IPS-18c (cell line): ENCODE measurements around the gene KRT77.

Experiments
- H3K4me3 ChIP-seq: 2 replicates; pipeline ENCODE4 v1.7.0; 2013; ENCODE audit warnings: low read depth, mild to moderate bottlenecking, low read length, moderate library complexity; ENCODE audit not compliant: insufficient read depth
- H3K9me3 ChIP-seq: one replicate; pipeline ENCODE4 v1.6.1; 2013; ENCODE audit warnings: mild to moderate bottlenecking, low read length, moderate library complexity; ENCODE audit not compliant: control insufficient read depth, insufficient read depth

The KRT77 gene

DNA sequence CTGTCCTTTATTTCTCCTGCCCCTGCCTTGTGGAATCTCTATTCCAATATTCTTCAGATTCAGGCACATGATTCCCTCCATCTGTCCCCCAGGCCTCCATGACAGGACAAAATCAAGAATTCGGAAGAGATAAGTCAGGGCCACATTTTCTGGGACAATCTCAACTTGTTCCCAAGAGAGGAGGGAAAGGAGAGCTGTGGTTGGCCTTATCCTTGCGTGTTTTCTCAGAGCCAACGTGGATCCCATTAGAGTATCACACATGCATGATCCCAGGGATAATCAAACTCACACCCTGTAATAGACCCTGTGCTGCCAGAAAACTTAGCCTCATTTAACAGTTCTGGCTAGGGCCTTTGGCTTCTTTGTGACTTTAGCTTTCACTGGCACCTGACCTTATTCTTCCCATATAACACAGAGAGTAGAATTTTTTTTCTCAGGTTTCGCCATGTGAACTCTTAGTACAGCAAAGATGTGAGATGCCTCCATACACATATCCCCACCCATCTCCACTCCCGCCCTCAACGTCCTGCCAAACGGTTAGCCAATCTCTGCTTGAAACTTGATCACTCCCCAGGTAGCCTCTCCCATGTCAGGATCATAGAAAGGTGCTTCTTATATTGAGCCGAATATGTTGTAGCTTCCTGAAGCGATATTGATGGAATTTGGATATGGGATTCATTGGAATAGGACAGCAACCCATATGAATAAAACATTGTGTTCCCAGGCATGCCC lies 16.4 kb downstream of the KRT77 start:
- peaks cover 2% of the 10 kb centered on the region for H3K9me3 ChIP-seq
- H3K4me3 ChIP-seq, result no peak overlapping the region

DNA sequence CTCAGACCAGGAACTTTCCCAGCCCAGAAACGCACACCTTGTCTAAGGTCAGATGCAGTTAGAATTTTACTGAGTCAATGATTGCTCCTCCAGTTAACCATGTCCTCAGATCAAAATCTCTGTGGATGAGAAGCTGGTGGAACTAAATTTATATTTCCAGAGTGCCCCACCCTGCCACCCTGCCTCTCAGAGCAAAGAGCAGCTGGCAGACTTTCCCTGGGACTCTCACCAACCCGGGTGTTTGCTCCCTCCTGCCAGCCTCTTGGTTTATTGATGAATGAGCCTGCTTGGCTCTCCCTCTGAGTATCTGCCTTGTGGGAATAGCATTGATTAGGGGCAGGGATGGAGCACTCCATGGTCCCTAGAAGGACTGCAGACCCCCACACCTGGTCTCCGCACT lies 17.3 kb downstream of the KRT77 start:
- Histone ChIP-seq H3K4me3 (no peak overlapping the region), H3K9me3 (peaks cover 2% of the 10 kb centered on the region)

DNA sequence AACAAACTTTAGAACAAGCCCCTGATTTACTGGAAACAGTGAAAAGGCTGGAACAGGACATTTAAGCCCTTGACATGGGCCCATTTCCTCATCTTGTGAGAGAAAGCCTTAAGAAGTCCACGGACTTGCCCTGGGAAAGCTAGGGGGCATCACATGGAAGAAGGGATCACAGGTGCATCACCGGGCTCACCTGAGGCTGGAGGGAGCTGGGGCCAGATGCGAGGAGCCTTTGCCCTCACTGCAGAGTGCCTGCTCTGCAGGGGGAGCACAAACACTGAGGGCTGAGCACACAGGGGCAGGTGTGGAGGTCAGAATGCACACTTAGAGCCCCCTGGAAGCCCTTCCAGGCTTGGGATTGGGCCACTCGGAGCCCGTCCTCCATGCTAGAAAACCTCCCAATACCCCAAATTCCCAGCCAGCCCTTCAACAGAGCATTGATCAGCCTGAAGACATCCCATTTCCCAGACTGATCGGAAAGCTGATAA lies 17.9 kb downstream of the KRT77 start:
- H3K4me3 ChIP-seq, result no peak overlapping the region

DNA sequence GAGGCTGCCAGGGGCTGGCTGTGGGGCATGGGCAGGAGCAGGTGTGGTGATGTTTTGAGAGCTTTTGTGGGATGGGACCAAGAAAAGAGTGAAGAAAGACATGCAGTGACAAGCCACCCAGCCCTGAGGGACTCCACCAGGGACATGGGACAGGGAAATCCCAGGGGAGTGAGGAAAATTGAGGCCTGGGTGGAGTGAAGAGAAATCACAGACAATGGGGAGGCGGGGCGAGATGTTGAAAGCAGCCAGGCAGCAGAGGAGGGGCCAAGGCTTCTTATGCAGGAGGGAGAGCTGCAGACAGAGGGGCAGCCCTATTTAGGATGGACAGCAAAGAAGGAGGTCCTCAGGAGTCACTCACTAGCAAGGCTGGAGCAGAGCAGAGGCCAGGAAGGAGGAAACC lies 18.9 kb downstream of the KRT77 start:
- peaks cover 2% of the 10 kb centered on the region for H3K9me3 ChIP-seq
- H3K4me3 ChIP-seq, result no peak overlapping the region

More for the DNA sequence above, 17.9 kb downstream of the KRT77 start:
- H3K9me3 ChIP-seq, result peaks cover 2% of the 10 kb centered on the region

DNA sequence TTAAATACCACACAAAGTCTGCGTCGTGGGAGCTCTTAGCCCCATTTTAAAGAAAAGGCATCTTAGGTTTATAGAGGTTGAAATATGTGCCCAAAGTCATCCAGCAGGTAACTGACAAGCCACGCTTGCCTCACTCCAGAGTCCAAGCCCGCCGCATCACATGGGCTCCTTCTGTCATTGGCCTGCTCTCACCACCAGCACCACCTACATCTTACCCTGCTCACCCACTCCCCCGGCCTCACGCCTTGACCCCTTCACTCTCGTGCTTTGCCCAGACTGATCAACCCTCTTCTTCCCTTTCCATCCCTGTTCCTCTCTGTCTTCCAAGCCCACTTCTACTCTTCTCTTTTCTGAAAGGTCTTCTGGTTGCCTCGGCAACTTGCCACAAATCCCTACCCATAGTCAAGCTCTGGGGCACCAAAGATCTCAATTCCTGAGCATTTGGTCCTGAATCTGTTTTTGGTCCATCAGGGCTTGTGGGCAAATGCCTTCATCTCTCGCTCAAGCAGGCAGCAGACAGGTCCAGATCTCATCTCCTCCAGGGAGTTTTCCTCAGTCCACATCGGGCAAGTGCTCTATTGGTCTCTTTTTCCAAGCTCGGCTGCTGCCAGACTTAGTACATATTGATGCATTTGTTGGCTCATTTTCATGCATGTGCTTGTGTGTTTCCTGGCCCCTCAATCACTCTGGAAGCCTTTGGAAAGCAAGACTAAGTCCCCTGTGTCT lies 19.6 kb downstream of the KRT77 start:
- Histone ChIP-seq H3K4me3 (no peak overlapping the region), H3K9me3 (peaks cover 2% of the 10 kb centered on the region)

DNA sequence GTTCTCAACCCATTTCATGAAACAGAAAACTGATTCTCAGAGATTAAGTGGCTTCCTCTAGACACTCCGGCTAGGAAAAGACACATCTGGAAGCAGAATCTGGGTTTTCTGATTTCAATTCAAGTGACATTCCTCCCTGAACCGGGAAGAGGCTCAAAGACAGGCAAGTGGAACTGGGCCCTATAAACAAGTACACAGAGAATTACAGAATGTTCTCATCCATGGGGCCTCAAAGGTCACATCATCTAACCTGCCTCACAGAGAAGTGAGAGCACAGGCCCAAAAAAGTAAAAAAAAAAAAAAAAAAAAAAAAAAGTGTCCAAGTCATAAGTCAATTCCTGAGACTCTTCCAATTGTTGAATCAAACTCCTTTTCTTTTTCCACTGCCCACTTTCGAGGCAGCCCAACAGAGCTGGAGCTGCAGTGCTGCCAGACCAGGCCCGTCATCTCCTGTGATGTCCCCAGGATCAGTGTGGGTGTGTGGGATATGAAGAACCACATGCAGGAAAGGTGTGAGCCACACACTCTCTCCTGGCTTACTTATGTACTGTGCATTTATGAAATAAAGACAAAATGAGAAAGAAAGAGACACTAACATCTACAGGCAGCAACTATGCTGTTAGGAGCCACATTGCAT lies 20.3 kb downstream of the KRT77 start:
- Histone ChIP-seq H3K4me3 (no peak overlapping the region), H3K9me3 (no peaks in the 10 kb centered on the region)

DNA sequence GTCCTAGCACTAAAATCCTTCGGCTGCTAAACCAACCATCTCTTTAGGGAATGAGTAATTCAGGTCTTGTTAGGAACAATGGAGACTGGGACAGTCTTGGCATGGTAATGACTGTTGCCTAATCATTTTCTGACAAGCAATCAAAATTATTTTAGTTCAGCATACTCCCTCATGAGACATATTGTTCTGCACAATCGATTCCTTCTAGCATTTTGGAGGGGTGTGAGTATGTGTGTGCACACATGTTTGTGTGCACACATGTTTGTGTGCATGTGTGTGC lies 21.0 kb downstream of the KRT77 start:
- Histone ChIP-seq H3K4me3 (no peak overlapping the region), H3K9me3 (no peaks in the 10 kb centered on the region)

DNA sequence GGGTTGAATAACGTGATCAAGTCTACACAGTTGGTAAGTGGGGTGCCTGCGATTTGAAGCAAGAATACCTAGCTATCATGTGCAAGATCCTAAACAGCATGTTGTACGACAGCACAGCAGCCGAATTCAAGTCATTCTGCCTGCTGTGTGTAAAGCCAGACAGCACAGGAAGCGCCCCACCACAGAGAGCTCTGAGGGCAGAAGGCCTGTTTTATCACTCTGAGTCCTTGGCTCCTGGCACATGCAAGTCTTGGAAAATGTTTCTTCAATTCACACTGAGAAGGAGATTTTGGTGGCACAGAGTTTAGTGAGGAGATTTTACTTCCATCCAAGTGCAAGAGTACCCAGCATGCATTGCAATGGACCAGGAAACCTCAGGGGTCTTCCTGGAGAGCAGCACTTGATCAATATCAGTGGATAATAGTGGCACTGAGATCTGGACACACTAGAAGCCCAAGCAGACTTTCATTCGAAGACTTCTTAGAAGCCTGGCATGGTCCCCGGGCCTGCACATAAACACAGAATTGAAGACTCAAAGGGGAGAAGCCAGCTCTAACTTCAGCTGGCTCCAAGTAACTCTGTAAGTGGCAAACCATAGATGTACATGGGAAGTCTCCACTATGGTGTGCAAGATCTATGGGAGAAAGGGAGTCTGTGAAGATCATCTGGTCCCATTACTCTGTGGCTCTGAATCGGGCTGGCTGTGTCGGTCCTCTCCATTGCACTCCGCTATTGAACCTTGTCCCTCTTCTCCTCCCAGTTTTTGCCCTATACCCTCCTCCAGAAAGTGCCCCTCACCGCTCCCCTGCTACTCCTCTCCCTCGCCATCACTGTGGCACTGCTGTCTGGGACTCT lies 21.6 kb downstream of the KRT77 start:
- Histone ChIP-seq H3K4me3 (no peak overlapping the region), H3K9me3 (no peaks in the 10 kb centered on the region)

DNA sequence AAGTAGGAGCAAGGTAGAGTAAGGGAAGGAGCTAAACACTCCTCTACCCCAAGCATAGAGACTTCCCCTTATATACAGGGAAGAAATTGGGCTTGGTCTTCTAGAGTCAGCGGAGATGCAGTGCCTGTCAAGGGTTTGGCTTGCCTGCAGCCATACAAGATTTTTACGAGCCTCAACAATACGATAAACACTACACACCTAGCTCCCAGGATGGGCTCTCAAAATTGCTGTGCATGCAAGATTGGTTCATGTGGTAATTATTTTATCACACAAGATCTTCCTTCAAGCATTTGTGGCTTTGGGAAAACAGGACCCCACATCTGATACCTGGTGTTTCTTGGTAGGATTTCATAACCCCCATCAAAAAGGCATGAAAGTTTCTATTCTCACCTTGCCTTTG lies 23.0 kb downstream of the KRT77 start, which contains the start of gene KRT1:
KRT1 (minus strand) TSS at position 45 of the 400 bp plus-strand sequence. CDS start 59 bp downstream, outside the sequence.
- Histone ChIP-seq H3K9me3 (no peaks in the 10 kb centered on the region), H3K4me3 (no peak within 1 kb of the TSS)

DNA sequence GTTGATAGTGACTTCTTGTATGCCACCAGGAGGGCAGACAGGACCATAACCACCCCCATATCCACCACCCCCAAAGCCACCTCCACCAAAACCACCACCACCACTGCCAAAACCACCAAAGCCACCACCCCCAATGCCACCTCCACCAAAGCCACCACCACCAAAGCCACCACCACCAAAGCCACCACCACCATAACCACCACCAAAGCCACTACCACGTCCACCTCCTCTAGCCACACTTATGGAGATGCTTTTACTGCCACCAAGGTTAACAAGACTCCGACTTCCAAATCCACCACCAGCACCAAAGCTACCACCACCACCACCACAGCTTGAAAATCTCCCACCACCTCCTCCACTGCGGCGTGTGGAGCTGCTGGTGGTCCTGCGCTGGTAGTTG lies 23.4 kb downstream of the KRT77 start:
- H3K4me3 ChIP-seq, result no peak overlapping the region

DNA sequence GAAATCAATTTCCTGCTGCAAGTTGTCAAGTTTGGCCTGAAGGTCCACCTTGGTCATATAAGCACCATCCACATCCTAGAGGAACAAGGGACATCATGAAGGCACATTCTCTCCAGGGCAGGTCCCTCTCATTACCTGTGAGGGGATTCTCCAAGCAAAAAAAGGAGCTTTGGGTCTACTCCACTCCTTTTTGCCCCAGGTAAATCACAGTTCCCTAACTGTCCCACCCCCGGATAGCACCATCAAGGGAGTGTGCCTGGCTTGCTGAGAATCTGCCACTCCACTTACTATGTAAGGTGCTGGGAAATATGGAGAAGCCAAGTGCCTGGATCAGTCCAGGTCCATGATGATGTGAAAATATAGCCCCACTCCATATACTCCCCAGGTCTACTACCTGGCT lies 25.7 kb downstream of the KRT77 start:
- no peak overlapping the region for H3K4me3 ChIP-seq

More for the DNA sequence above, 23.4 kb downstream of the KRT77 start:
- H3K9me3 ChIP-seq, result no peaks in the 10 kb centered on the region

DNA sequence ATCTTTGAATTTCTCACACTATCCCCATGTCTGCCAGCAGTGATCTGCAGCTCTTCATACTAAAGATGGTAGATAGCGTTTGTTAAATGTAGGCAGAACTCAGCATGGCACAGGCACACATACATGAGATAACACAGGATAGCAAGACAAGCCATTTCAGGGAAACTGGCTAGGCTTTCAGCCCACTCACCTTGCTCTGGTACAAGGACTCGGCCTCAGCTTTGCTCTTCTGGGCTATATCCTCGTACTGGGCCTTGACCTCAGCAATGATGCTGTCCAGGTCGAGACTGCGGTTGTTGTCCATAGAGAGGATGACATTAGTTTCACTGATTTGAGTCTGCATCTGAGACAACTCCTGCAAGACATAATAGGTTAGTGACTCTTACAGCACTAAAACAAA lies 26.2 kb downstream of the KRT77 start:
- Histone ChIP-seq H3K4me3 (no peak overlapping the region), H3K9me3 (no peaks in the 10 kb centered on the region)

More for the DNA sequence above, 25.7 kb downstream of the KRT77 start:
- H3K9me3 ChIP-seq, result no peaks in the 10 kb centered on the region

DNA sequence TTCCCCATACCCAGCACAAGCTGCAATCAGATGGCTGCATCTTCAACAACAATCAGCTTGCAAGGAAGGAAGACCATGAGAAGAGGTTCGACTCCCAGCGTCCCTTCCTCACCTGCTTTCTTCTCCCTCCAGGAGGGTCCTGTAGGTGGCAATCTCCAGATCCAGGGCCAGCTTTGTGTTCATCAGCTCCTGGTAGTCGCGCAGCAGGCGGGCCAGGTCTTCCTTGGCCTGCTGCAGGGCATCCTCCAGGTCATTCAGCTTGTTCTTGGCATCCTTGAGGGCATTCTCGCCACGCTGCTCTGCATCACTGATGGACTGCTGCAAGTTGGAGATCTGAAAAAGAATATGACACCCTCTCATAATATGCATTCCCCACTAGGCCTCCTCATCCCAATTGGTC lies 27.2 kb downstream of the KRT77 start:
- no peak overlapping the region for H3K4me3 ChIP-seq
- H3K9me3 ChIP-seq, result no peaks in the 10 kb centered on the region

DNA sequence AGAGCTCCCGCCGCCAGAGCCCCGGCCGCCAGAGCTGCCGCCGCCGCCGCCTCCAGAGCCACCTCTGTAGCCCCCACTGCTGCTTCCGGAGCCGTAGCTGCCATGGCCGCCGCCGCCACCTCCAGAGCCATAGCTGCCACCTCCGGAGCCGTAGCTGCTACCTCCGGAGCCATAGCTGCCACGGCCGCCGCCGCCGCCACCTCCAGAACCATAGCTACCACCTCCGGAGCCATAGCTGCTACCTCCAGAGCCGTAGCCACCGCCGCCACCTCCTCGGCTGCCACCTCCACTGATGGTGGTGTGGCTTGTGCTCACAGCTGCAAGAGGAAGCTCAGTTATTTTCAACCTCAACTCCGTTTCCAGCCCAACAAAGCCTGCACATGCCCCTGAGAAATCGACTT lies 28.0 kb downstream of the KRT77 start:
- Histone ChIP-seq H3K9me3 (no peaks in the 10 kb centered on the region), H3K4me3 (no peak overlapping the region)

DNA sequence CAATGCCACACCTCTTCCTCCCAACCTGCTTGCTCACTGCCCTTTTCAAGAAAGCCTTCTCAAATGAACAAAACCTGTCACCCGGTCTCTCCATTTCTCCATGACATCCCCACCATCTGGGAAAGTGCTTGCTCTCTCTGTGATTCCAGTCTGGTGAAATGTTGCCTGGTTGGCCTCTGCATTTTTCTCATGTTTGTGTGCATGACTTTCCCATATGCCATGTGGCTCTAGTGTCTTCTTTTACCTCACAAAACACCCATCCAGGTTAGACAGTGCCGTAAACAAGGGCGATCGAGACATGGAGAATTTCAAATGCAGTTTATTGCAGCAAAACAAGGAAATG lies 28.9 kb downstream of the KRT77 start:
- no peak overlapping the region for H3K4me3 ChIP-seq
- no peaks in the 10 kb centered on the region for H3K9me3 ChIP-seq

DNA sequence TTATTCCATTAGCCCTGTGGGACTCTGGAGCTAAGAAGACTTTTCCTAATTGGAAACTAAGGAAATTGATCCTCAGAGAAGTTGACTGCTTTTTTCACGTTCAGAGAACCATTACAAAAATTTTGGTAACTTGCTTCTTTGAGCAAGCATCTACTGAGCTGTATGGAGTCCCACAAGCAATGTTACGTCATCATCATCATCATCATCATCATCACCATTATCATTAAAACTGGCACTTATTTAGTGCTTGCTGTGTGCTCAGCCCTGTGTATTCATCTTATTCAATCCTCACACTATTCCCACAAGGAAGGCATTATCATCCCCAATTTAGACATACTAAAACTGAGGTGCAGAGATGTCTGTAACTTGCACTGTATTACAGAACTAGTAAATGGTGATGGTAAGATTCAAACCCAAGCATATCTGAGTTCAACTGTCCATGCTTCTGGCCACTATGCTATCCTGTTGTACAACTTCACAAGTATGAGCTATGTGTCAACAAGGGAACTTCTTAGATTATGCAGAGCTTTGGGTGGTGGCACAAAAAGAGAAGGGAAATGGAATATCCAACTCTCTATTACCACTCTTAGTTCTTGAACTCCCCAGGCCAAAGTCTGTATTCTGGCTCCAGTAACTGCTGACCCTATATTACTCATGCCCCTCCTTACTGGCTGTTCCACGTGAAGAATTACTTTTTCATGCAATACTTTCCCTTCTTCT lies 29.5 kb downstream of the KRT77 start:
- Histone ChIP-seq H3K9me3 (no peaks in the 10 kb centered on the region), H3K4me3 (no peak overlapping the region)

DNA sequence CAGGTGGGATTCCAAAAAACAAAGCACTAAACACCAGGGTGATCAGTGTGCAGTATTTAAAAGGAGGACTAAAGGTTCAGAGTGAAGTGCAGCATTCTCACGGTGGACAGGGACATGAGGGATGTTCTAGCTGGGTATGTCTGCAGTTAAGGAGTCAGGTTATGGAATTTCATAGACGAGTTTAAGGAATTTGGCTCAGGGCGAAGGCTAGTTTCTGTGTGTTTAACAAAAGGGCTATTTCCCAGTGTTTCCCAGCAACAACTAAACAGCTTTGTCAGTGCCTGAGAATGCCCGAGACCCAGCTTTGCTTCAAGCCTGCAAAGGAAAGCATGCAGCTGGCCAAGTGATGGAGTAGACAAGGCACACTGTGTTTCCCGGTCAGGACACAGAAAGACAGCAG lies 30.1 kb downstream of the KRT77 start:
- no peak overlapping the region for H3K4me3 ChIP-seq
- no peaks in the 10 kb centered on the region for H3K9me3 ChIP-seq
